GM19463 (cell line): Measurements from ENCODE around the gene FRMD1.

Experiments used
- ATAC-seq: cut with Tn5 transposase; IDR thresholded peaks from one replicate; pipeline ENCODE4 v1.9.1; 2021; ENCODE audit warnings: mild to moderate bottlenecking, moderate library complexity; ENCODE audit not compliant: unreplicated experiment

The FRMD1 gene

DNA sequence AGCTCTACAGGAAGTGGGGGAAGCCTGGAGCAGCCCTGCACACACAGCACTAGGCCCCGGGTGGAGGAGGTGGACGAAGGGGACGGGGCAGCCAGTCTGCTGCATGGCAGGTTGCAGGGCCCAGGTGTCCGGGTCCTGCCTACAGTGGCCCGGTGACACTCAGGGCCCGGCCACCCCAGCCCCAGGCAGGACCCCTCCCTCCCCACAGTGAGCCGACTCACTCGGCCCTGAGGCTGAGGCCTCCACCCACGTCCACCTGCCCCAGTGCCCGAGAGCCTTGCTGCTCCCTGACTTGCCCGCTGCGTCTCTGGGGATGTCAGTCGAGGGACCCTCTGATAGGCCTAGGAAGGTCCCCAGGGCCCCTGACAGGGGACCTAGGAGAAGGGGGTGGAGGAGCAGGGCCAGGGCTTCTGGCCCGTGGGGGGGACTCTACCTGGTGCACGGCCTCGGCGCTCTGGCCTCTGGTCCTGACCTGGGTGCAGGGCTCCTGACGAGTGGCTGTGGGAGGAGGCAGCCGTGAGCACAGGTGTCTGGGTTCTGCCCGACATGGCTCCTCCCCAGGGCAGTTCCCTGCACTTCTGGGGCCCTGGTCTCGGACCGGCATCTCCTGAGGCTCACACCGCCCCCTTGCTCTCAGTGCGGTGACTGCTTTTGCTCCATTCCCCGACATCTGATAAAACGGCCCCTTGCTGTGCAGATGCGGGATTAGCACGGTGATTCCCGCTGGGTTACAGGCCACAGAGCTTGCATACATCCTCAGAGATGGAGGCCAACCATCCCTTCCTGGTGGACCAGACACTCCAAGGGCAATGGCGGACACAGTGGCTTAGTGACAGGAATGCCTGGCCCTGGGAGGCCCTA, 20.1 kb downstream of the FRMD1 start:
- ATAC-seq = no peak

- no peak for ATAC-seq
Observed at GRCh38 chr6:168057836-168058235, 21.2 kb downstream of the FRMD1 start.

DNA sequence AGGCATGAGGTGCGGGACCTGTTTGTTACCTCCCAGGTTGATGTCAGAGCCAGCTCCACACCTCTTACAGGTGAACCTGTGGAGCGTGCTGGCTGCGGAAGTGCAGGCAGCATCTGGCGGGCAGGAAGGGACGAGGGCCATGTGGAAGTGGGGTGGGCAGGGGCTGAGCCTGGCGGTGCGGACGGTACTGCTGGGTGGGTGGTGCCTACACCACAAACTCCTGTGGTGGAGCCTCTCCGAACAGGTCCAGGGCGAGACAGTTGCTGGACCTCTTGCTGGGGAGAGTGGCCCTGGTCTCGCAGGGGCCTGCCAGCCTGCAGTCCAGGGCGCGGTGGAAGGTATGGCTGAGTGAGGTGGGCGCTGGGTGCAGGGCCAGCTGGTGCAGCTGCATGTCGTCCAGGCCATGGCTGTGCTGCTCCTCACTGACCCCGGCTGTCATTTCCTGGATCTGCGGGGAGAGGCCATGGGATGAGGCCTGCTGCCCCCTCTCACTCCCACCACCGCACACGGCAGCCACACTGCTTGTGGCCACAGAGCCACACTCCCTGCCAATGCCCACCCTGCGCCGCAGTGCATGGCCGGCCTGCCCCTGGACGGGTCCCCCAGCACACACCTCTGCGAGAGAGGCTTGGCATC, 22.0 kb downstream of the FRMD1 start:
- no peak for ATAC-seq

DNA sequence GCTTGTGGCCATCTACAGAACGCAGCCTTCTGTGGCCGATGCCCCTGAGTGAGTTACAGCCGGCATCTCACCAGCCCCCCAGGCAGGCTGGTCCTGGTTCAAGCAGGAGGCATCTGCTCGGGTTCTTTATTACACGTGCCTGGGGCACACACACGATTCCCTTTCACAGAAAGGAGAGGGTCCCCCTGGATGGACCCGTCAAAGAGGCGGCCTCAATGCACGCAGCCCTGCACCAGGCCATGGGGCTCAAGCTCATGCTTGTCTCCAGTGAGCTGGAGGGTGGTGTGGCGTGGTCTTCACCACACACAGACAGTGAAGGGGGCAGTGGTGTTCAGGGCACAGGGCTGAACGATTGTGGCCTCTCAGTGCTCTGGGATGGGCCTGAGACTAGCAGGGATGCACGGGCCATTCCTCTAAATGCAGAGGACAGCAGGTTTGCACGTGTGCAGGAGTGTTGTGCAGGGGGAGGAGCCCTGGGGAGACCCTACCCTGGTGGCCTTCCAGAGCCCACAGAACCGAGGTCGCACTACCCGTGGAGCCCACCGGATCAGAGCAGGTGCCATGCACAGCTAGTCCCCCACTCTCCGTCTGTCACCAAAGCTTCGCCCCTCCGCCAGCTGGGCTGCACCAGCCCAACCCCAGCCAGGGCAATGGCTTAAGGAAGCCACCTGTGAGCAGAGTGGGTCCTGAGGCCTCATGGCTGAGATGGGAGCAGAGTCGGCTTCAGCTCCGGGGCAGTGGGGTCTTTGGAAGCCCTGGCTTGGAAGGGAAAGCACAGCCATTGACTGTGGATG, 23.1 kb downstream of the FRMD1 start:
- ATAC-seq = no peak

GRCh38 chr6:168054765-168055560, 24.0 kb downstream of the FRMD1 start:
- ATAC-seq = no peak

- no peak for ATAC-seq
Observed at GRCh38 chr6:168053957-168054471, 25.0 kb downstream of the FRMD1 start.

GRCh38 chr6:168053086-168053956, 25.7 kb downstream of the FRMD1 start:
- ATAC-seq = no peak

DNA sequence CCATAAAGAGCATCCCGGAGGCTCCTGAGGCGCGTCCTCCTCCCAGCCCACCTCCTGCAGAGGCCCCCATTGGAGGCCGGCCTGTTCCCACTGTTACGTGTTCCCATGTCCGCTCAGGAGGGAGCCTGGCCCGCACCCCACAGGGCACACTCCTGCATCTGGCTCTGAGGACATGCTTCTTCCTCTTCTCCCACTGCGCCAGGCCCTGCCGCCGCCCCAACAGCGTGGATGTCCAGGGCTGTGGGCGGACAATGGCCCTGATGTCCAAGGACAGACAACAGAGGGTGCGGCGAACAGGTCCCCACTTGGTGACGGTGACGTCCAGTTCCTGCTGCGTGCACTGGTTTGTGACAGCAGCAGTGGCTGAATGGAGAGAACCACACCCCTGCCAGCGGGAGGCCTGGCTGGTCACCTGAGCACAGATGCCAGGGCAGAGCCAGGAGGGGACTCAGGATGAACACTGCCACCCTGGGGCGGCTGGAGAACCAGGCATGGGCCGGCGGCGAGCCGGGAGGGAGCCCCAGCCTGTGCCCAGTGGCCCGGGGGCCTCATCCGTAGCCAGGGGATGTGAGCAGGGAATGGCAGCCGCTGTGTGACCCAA, 26.6 kb downstream of the FRMD1 start:
- no peak for ATAC-seq

DNA sequence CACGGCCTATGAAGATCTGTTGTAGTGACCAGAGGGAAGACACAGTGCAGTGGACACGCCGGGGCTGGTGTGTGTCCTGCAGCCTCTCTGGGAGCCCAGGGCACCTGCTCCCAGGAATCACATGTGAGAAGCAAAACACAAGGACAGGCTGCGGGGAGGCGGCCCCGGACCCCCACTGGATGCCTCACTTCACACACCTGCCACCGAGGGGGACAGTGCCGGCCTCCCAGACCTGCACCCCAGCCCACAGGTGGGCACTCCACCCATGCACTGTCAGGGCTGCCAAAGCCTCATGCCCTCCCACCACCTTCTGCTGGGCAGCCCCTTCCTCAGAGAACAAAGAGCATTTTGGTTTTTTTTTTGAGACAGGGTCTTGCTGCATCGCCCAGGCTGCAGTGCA, 27.4 kb downstream of the FRMD1 start:
- no peak for ATAC-seq

GRCh38 chr6:168050881-168051586, 28.0 kb downstream of the FRMD1 start:
- no peak for ATAC-seq

GRCh38 chr6:168050225-168050880, 28.7 kb downstream of the FRMD1 start:
- ATAC-seq = no peak

GRCh38 chr6:168049706-168050224, 29.2 kb downstream of the FRMD1 start:
- ATAC-seq = no peak

DNA sequence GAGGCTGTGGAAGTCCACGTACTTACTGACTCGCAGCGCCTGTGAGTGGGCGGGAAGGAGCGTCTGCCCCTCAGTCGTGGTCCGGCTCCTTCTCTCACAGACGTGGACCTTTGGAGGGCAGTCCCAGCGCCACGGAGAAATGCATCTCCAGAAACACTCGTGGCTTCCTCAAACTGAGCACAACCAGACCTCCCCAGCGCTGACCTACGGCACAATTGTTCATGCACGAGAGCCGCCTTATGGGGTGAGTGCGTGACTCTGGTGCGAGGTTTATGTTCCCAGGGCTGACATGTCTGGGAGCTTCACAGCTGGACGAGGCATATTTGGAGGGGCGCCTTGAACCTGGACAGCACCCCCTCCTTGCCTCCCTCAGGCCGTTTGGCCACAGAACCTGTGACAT, 29.7 kb downstream of the FRMD1 start:
- no peak for ATAC-seq

DNA sequence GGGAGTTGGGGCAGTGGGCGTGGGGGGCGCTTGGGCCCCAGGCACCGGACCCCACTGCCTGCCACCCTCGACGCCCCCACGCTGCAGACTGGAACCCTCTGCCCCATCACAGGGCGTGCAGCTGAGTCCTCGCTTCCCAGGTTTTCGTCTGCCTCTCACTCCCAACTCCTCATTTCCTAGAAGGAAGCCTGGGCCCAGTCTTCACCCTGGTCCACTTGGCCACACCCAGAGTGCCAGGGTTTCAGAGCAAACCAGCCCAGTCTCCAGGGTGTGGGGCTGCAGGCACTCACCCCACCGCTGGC, 30.3 kb downstream of the FRMD1 start:
- no peak for ATAC-seq

GRCh38 chr6:168047841-168048723, 30.9 kb downstream of the FRMD1 start:
- no peak for ATAC-seq

GRCh38 chr6:168046696-168047095, 32.3 kb downstream of the FRMD1 start:
- no peak for ATAC-seq
